Subcutaneous adipose tissue (tissue), 4 donors: ENCODE measurements around the gene ARFGEF2. TPM values are rescaled to one million over a fixed set of nuclear protein-coding genes. Genes with fewer than 3 reads are reported as not detected.

Source experiments
- CTCF ChIP-seq: fragments of 450-650 bp; IDR thresholded peaks from one replicate; pipeline ENCODE4 v1.5.1; 2016; ENCODE audit warnings: low read depth, mild to moderate bottlenecking, control low read depth, antibody characterized with exemption, moderate library complexity
- total RNA-seq, 4 donors: library from RNA; depleted of rRNA; stranded (reverse); fragments of >200 nt; gene quantifications; one replicate each; pipeline ENCODE4 v1.1.0, GENCODE V29; 2016

ARFGEF2 gene
- 10 to 100 TPM; 30.8 to 40.1 (median 35.5) TPM for total RNA-seq

GRCh38 chr20:48921168-48921882, at the start of gene ARFGEF2:
TSS of gene ARFGEF2 (plus strand) at chr20:48921711. CDS start at chr20:48921890, 179 bp downstream.
- no peak for TF ChIP-seq CTCF

GRCh38 chr20:48875233-48875913, 46.1 kb upstream of the ARFGEF2 start:
- TF ChIP-seq CTCF, result no peak

- TF ChIP-seq CTCF, result no peak
These were observed 45.6 kb upstream of the ARFGEF2 start for GRCh38 chr20:48875914-48876240.

GRCh38 chr20:48877304-48877703, 44.2 kb upstream of the ARFGEF2 start:
- TF ChIP-seq CTCF, result no peak

- TF ChIP-seq CTCF, result no peak
These were observed 42.8 kb upstream of the ARFGEF2 start for GRCh38 chr20:48878534-48879248.

GRCh38 chr20:48879612-48880245, 41.8 kb upstream of the ARFGEF2 start:
- no peak for TF ChIP-seq CTCF

- no peak for TF ChIP-seq CTCF
These were observed 41.2 kb upstream of the ARFGEF2 start for GRCh38 chr20:48880331-48880730.
